HEK293 (cell line): ENCODE results near the gene GALNTL6.

Experiments
- GLI2 ChIP-seq: fragments of 450-650 bp; formaldehyde crosslinking; IDR thresholded peaks from 2 replicates; pipeline ENCODE4; 2017; ENCODE audit warnings: missing biosample characterization, missing genetic modification characterization, low read depth, borderline replicate concordance
- OSR2 ChIP-seq: fragments of 450-650 bp; formaldehyde crosslinking; IDR thresholded peaks from 2 replicates; pipeline ENCODE4 v1.5.1; 2016; ENCODE audit warnings: missing biosample characterization, missing genetic modification characterization
- ZNF121 ChIP-seq: fragments of 450-650 bp; formaldehyde crosslinking; IDR thresholded peaks from 2 replicates; pipeline ENCODE4 v1.5.1; 2016; ENCODE audit warnings: missing biosample characterization, missing genetic modification characterization
- ZNF19 ChIP-seq: fragments of 450-650 bp; formaldehyde crosslinking; IDR thresholded peaks from 2 replicates; pipeline ENCODE4; 2016; ENCODE audit warnings: missing biosample characterization, missing genetic modification characterization, low read depth
- ZNF302 ChIP-seq: fragments of 450-650 bp; formaldehyde crosslinking; IDR thresholded peaks from 2 replicates; pipeline ENCODE4 v1.5.1; 2016; ENCODE audit warnings: missing biosample characterization, missing genetic modification characterization, low read depth
- ZNF416 ChIP-seq: fragments of 450-650 bp; formaldehyde crosslinking; IDR thresholded peaks from 2 replicates; pipeline ENCODE4 v1.5.1; 2016; ENCODE audit warnings: missing biosample characterization, missing genetic modification characterization
- ZNF423 ChIP-seq: fragments of 450-650 bp; formaldehyde crosslinking; IDR thresholded peaks from 2 replicates; pipeline ENCODE4 v1.5.1; 2016; ENCODE audit warnings: missing biosample characterization, missing genetic modification characterization
- ZNF426 ChIP-seq: fragments of 450-650 bp; formaldehyde crosslinking; IDR thresholded peaks from 2 replicates; pipeline ENCODE4 v1.5.1; 2017; ENCODE audit warnings: missing biosample characterization, missing genetic modification characterization, mild to moderate bottlenecking, inconsistent platforms, moderate library complexity
- ZNF610 ChIP-seq: fragments of 450-650 bp; formaldehyde crosslinking; IDR thresholded peaks from 2 replicates; pipeline ENCODE4 v1.5.1; 2016; ENCODE audit warnings: missing biosample characterization, missing genetic modification characterization, borderline replicate concordance
- ZNF830 ChIP-seq: fragments of 450-650 bp; IDR thresholded peaks from 2 replicates; pipeline ENCODE4 v1.5.0; 2018; ENCODE audit warnings: missing biosample characterization, missing genetic modification characterization, low read depth, mild to moderate bottlenecking, moderate library complexity
- TF ChIP-seq, protein P1 (sequence below): fragments of 450-650 bp; formaldehyde crosslinking; IDR thresholded peaks from 2 replicates; pipeline ENCODE4 v1.5.1; 2016; ENCODE audit warnings: missing biosample characterization, missing genetic modification characterization
- TF ChIP-seq, protein P2 (sequence below): fragments of 450-650 bp; formaldehyde crosslinking; IDR thresholded peaks from 2 replicates; pipeline ENCODE4 v1.5.1; 2016; ENCODE audit warnings: missing biosample characterization, missing genetic modification characterization
- TF ChIP-seq, protein P3 (sequence below): fragments of 450-650 bp; formaldehyde crosslinking; IDR thresholded peaks from 2 replicates; pipeline ENCODE4 v1.5.1; 2016; ENCODE audit warnings: missing biosample characterization, missing genetic modification characterization
- TF ChIP-seq, protein P4 (sequence below): sonication (generic); formaldehyde crosslinking; IDR thresholded peaks from 2 replicates; pipeline ENCODE4 v1.8.1; 2022; ENCODE audit warnings: mild to moderate bottlenecking, moderate library complexity, missing genetic modification reagents

DNA sequence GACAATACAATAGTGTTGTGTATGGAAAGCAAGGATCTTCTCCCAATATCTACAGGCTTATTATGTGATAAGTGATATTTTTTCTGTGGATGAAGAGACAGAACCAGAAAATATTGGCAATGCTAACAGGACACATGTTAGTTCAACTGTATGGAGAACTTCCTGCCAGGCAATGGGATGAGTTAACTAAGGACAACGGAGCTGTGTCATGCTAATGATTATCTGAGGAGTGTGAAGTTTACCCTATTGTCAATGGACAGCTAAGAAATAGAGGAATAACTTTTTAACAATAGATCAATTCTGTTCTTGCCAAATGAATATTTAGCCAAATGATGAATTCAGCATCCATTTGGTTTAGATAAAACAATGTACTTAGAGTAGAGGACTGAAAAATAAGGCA lies 180.0 kb downstream of the GALNTL6 start:
- TF ChIP-seq, protein P1, sequence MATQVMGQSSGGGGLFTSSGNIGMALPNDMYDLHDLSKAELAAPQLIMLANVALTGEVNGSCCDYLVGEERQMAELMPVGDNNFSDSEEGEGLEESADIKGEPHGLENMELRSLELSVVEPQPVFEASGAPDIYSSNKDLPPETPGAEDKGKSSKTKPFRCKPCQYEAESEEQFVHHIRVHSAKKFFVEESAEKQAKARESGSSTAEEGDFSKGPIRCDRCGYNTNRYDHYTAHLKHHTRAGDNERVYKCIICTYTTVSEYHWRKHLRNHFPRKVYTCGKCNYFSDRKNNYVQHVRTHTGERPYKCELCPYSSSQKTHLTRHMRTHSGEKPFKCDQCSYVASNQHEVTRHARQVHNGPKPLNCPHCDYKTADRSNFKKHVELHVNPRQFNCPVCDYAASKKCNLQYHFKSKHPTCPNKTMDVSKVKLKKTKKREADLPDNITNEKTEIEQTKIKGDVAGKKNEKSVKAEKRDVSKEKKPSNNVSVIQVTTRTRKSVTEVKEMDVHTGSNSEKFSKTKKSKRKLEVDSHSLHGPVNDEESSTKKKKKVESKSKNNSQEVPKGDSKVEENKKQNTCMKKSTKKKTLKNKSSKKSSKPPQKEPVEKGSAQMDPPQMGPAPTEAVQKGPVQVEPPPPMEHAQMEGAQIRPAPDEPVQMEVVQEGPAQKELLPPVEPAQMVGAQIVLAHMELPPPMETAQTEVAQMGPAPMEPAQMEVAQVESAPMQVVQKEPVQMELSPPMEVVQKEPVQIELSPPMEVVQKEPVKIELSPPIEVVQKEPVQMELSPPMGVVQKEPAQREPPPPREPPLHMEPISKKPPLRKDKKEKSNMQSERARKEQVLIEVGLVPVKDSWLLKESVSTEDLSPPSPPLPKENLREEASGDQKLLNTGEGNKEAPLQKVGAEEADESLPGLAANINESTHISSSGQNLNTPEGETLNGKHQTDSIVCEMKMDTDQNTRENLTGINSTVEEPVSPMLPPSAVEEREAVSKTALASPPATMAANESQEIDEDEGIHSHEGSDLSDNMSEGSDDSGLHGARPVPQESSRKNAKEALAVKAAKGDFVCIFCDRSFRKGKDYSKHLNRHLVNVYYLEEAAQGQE (tag by site-specific recombination), result no peak
- TF ChIP-seq ZNF610 (no peak), ZNF19 (tag by site-specific recombination) (no peak), ZNF302 (tag by site-specific recombination) (no peak), ZNF830 (tag by site-specific recombination) (no peak), OSR2 (tag by site-specific recombination) (no peak), ZNF121 (no peak), ZNF423 (tag by site-specific recombination) (no peak), ZNF426 (tag by site-specific recombination) (no peak), ZNF416 (tag by site-specific recombination) (no peak), GLI2 (tag by site-specific recombination) (no peak)
- TF ChIP-seq, protein P2, sequence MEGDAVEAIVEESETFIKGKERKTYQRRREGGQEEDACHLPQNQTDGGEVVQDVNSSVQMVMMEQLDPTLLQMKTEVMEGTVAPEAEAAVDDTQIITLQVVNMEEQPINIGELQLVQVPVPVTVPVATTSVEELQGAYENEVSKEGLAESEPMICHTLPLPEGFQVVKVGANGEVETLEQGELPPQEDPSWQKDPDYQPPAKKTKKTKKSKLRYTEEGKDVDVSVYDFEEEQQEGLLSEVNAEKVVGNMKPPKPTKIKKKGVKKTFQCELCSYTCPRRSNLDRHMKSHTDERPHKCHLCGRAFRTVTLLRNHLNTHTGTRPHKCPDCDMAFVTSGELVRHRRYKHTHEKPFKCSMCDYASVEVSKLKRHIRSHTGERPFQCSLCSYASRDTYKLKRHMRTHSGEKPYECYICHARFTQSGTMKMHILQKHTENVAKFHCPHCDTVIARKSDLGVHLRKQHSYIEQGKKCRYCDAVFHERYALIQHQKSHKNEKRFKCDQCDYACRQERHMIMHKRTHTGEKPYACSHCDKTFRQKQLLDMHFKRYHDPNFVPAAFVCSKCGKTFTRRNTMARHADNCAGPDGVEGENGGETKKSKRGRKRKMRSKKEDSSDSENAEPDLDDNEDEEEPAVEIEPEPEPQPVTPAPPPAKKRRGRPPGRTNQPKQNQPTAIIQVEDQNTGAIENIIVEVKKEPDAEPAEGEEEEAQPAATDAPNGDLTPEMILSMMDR (tag by site-specific recombination), result no peak
- TF ChIP-seq, protein P3, sequence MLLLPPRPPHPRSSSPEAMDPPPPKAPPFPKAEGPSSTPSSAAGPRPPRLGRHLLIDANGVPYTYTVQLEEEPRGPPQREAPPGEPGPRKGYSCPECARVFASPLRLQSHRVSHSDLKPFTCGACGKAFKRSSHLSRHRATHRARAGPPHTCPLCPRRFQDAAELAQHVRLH (tag by site-specific recombination), result no peak
- TF ChIP-seq, protein P4, sequence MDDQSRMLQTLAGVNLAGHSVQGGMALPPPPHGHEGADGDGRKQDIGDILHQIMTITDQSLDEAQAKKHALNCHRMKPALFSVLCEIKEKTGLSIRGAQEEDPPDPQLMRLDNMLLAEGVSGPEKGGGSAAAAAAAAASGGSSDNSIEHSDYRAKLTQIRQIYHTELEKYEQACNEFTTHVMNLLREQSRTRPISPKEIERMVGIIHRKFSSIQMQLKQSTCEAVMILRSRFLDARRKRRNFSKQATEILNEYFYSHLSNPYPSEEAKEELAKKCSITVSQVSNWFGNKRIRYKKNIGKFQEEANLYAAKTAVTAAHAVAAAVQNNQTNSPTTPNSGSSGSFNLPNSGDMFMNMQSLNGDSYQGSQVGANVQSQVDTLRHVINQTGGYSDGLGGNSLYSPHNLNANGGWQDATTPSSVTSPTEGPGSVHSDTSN (CRISPR knock-in tag), result no peak
